Adrenal gland (tissue), 12 donors: Measurements from ENCODE around the gene VAPA. TPM values are rescaled to one million over a fixed set of nuclear protein-coding genes. Genes with fewer than 3 reads are reported as not detected.
"Not testable (repeated sequence)": the region's sequence is repeated elsewhere in the genome, so short reads cannot be mapped to it uniquely, and the experiment has no call there.

Experiments used
- DNase-seq, 7 donors: peaks; one replicate each; pipeline ENCODE4 v3.0.0-alpha.2; 2019 to 2020
- H3K27ac ChIP-seq, 5 donors: fragments of 200-600 bp; sonication (generic) in 4 of 5; 1 replicate in 3 of 5; 2 replicates in 2 of 5; pipeline versions ENCODE4 v1.5.1 to v1.8.0; 2016 to 2020; ENCODE audit warnings: mild to moderate bottlenecking in 1 of 5
- H3K27me3 ChIP-seq: fragments of 200-600 bp; 2 replicates; pipeline ENCODE4 v1.8.0; 2021
- H3K36me3 ChIP-seq, 2 donors: fragments of 200-600 bp; replicated peaks in 1 of 2; 1 replicate in 1 of 2; 2 replicates in 1 of 2; pipeline versions ENCODE4 v1.5.1 to v1.8.0; 2018 to 2022
- H3K4me1 ChIP-seq, 2 donors: fragments of 200-600 bp; replicated peaks in 1 of 2; 1 replicate in 1 of 2; 2 replicates in 1 of 2; pipeline versions ENCODE4 v1.5.1 to v1.8.0; 2018 to 2021
- H3K4me3 ChIP-seq, 4 donors: fragments of 200-600 bp; sonication (generic) in 3 of 4; one replicate each; pipeline ENCODE4 v1.5.1; 2016 to 2018
- H3K9me3 ChIP-seq, 3 donors: fragments of 200-600 bp; sonication (generic) in 1 of 3; replicated peaks in 1 of 3; 1 replicate in 2 of 3; 2 replicates in 1 of 3; pipeline versions ENCODE4 v1.5.1 to v1.8.0; 2016 to 2021
- CTCF ChIP-seq, 6 experiments: fragments of 450-650 bp in 4 of 6; fragments of 200-600 bp in 2 of 6; sonication (generic) in 1 of 6; IDR thresholded peaks; 1 replicate in 5 of 6; 2 replicates in 1 of 6; pipeline versions ENCODE4 v1.5.1 to v1.8.0; 2016 to 2021; ENCODE audit warnings: antibody characterized with exemption in 6 of 6, mild to moderate bottlenecking in 2 of 6, moderate library complexity in 1 of 6
- POLR2A ChIP-seq, 2 donors: fragments of 450-650 bp; IDR thresholded peaks; one replicate each; pipeline ENCODE4 v1.6.1; 2017; ENCODE audit warnings: antibody characterized with exemption in 2 of 2, mild to moderate bottlenecking in 2 of 2, moderate library complexity in 1 of 2
- WGBS, 4 donors: extraction: QIAGEN DNeasy Blood & Tissue Kit in 2 of 4; methylation state at CpG; one replicate each; pipeline versions ENCODE4 v1.1.5 to v1.1.7; 2013 to 2017; 5-methylcytosine and 5-hydroxymethylcytosine counted together
- intact Hi-C, 2 donors: fragments of 100-400 bp; cut with DNase I; formaldehyde crosslinking; loops; one replicate each; pipeline versions ENCODE4 v1.14.1 to v1.15.0; 2022 to 2023
- polyA plus RNA-seq, 3 donors: library from polyadenylated mRNA; stranded (reverse); fragments of 200-250 nt in 2 of 3; fragments of 350-450 nt in 1 of 3; fragmentation: Illumina TruSeq in 1 of 3; extraction: RNeasy Lipid Tissue Mini Kit (QIAGEN cat#74804) in 1 of 3; gene quantifications; one replicate each; pipeline ENCODE4 v1.2.3, GENCODE V29; 2013 to 2014
- total RNA-seq, 9 donors: library from RNA; depleted of rRNA in 4 of 9; stranded (reverse); fragments of >200 nt in 4 of 9; fragments of 120-200 nt in 1 of 9; fragmentation: NEBNext Ultra II Directional in 1 of 9; extraction: Animal tissue kit (Norgen Biotek cat#: 25700) in 1 of 9; gene quantifications; one replicate each; pipeline versions ENCODE4 v1.1.0 to v1.2.4, GENCODE V29; 2013 to 2023
- donor health status: healthy with polysubstance abuse.
- donor health status: Bipolar disorder and iron deficiency.
- donor health status: DM: yes; HTN: yes; CAD: no.
- donor health status: DM: no; HTN: no; CAD: no.
- donor health status: DM: no; HTN: no; CAD: no.
- donor health status: DM: yes; HTN: yes; CAD: no.

Gene VAPA
- total and polyA plus RNA-seq, 12 donors = 71.3 to 900 (median 436) TPM

GRCh38 chr18:9886005-9886348 is 27.8 kb upstream of the VAPA start:
- no peak for DNase-seq
- H3K9me3 ChIP-seq = no peaks in the 10 kb centered on the region
- 92 to 97% (median 95%) methylated on average over 3 of the region's 3 CpGs for WGBS, 4 donors
- TF ChIP-seq CTCF (IDR thresholded peaks at IDR 0.05) (no peak), POLR2A (IDR thresholded peaks at IDR 0.05) (no peak)
- no peaks in the 10 kb centered on the region for H3K27me3 ChIP-seq
- no peaks in the 10 kb centered on the region for H3K36me3 ChIP-seq
- intact Hi-C loops = no loop called here
- no peak overlapping the region for H3K27ac ChIP-seq
- H3K4me1 ChIP-seq = no peaks in the 10 kb centered on the region
- no peak overlapping the region for H3K4me3 ChIP-seq

GRCh38 chr18:9887992-9888391 is 25.8 kb upstream of the VAPA start:
- intact Hi-C loops = no loop called here
- no peaks in the 10 kb centered on the region for H3K27me3 ChIP-seq

GRCh38 chr18:9890196-9890595 is 23.6 kb upstream of the VAPA start:
- Histone ChIP-seq H3K27ac (no peak overlapping the region), H3K36me3 (no peaks in the 10 kb centered on the region), H3K4me3 (no peak overlapping the region), H3K27me3 (no peaks in the 10 kb centered on the region), H3K4me1 (no peaks in the 10 kb centered on the region), H3K9me3 (no peaks in the 10 kb centered on the region)
- DNase-seq = no peak
- TF ChIP-seq POLR2A (IDR thresholded peaks at IDR 0.05) = no peak
- no peak for TF ChIP-seq CTCF (IDR thresholded peaks at IDR 0.05)
- 79 to 86% (median 84%) methylated on average over 5 of the region's 5 CpGs for WGBS, 4 donors
- intact Hi-C loops = no loop called here

More at GRCh38 chr18:9887992-9888391, 25.8 kb upstream of the VAPA start:
- no peak for TF ChIP-seq POLR2A (IDR thresholded peaks at IDR 0.05)
- no peaks in the 10 kb centered on the region for H3K36me3 ChIP-seq
- no peak overlapping the region for H3K4me3 ChIP-seq
- no peaks in the 10 kb centered on the region for H3K9me3 ChIP-seq
- H3K27ac ChIP-seq = no peak overlapping the region
- no peak for DNase-seq
- no peaks in the 10 kb centered on the region for H3K4me1 ChIP-seq
- 95 to 97% (median 97%) methylated on average over 5 of the region's 5 CpGs for WGBS, 4 donors

- intact Hi-C loops = no loop called here
- Histone ChIP-seq H3K4me1 (no peaks in the 10 kb centered on the region), H3K4me3 (no peak overlapping the region), H3K36me3 (no peaks in the 10 kb centered on the region), H3K9me3 (no peaks in the 10 kb centered on the region), H3K27me3 (no peaks in the 10 kb centered on the region), H3K27ac (no peak overlapping the region)
- 83 to 88% (median 86%) methylated on average over 1 of the region's 1 CpG for WGBS, 4 donors
- TF ChIP-seq POLR2A (IDR thresholded peaks at IDR 0.05) (no peak), CTCF (IDR thresholded peaks at IDR 0.05) (no peak)
- no peak for DNase-seq
These were observed 22.9 kb upstream of the VAPA start for GRCh38 chr18:9890957-9891356.

GRCh38 chr18:9891515-9891914 is 22.3 kb upstream of the VAPA start:
- H3K27ac ChIP-seq, H3K9me3 ChIP-seq, H3K36me3 ChIP-seq, H3K27me3 ChIP-seq, H3K4me1 ChIP-seq, DNase-seq, intact Hi-C loops, H3K4me3 ChIP-seq: not testable (repeated sequence)
- WGBS, 4 donors = 81 to 86% (median 83%) methylated on average over 4 of the region's 4 CpGs
